ENCODE data around the gene ACOT2. TPM values are rescaled to one million over a fixed set of nuclear protein-coding genes. Genes with fewer than 3 reads are reported as not detected.

ACOT2 gene
- total RNA-seq, 1 donor from 2014 or later: 11.8 TPM

DNA sequence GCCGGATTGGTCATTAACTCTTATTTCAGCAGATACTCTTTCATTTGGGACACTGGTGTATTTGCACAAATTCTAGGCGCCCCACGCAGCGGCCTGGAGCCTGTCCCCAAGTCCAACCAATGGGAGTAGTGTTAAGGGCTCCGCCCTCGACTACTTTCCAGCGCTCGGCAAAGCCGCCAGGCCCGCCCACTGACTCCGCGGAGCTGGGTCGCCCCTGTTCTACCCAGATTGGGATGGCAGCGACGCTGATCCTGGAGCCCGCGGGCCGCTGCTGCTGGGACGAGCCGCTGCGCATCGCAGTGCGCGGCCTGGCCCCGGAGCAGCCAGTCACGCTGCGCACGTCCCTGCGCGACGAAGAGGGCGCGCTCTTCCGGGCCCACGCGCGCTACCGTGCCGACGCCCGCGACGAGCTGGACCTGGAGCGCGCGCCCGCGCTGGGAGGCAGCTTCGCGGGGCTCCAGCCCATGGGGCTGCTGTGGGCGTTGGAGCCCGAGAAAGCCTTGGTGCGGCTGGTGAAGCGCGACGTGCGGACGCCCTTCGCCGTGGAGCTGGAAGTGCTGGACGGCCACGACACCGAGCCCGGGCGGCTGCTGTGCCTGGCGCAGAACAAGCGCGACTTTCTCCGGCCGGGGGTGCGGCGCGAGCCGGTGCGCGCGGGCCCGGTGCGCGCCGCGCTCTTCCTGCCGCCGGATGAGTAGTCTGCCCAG is 43.5 kb downstream of the ACOT2 start, which contains the start of gene ACOT6:
Gene ACOT6 (plus strand): TSS at position 179 of the 707 bp plus-strand sequence. CDS start 55 bp downstream, at position 234.
- Mint-ChIP-seq H3K4me3 (ENCODE audit: unreplicated experiment) (peak within 1 kb of the TSS; percentile 91), H3K36me3 (ENCODE audit: low read depth, unreplicated experiment) (no peaks in the 10 kb centered on the region), H3K4me1 (ENCODE audit: unreplicated experiment) (no peaks in the 10 kb centered on the region), H3K27me3 (ENCODE audit: unreplicated experiment) (peaks cover 1% of the 10 kb centered on the region), H3K9me3 (ENCODE audit: unreplicated experiment) (no peaks in the 10 kb centered on the region), H3K27ac (ENCODE audit: unreplicated experiment) (peak within 1 kb of the TSS; percentile 64)
- peak; percentile 70 for DNase-seq (ENCODE audit: low spot score)
- TF ChIP-seq, protein P1, sequence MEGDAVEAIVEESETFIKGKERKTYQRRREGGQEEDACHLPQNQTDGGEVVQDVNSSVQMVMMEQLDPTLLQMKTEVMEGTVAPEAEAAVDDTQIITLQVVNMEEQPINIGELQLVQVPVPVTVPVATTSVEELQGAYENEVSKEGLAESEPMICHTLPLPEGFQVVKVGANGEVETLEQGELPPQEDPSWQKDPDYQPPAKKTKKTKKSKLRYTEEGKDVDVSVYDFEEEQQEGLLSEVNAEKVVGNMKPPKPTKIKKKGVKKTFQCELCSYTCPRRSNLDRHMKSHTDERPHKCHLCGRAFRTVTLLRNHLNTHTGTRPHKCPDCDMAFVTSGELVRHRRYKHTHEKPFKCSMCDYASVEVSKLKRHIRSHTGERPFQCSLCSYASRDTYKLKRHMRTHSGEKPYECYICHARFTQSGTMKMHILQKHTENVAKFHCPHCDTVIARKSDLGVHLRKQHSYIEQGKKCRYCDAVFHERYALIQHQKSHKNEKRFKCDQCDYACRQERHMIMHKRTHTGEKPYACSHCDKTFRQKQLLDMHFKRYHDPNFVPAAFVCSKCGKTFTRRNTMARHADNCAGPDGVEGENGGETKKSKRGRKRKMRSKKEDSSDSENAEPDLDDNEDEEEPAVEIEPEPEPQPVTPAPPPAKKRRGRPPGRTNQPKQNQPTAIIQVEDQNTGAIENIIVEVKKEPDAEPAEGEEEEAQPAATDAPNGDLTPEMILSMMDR (IDR thresholded peaks at IDR 0.05; ENCODE audit: unreplicated experiment): no peak

DNA sequence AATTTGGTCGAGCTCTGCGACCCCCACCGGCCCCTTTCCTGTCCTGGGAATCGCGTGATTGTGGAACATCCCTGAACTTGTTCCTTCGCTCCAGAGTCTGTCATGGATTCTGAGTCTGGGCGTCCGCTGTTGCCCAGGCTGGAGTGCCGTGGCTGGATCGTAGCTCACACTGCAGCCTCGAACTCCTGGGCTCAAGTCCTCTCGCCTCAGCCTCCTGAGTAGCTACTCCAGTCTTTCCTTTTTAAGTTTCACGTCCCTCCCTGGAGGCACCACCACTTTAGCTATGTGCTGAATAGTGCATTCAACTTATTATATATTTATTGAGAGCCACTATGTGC is 44.0 kb downstream of the ACOT2 start:
- Mint-ChIP-seq H3K4me3 (ENCODE audit: unreplicated experiment) (peak overlapping the region; percentile 91), H3K27ac (ENCODE audit: unreplicated experiment) (peak overlapping the region; percentile 64), H3K27me3 (ENCODE audit: unreplicated experiment) (peaks cover 1% of the 10 kb centered on the region), H3K9me3 (ENCODE audit: unreplicated experiment) (no peaks in the 10 kb centered on the region), H3K4me1 (ENCODE audit: unreplicated experiment) (no peaks in the 10 kb centered on the region), H3K36me3 (ENCODE audit: low read depth, unreplicated experiment) (no peaks in the 10 kb centered on the region)
- DNase-seq (ENCODE audit: low spot score): no peak
- TF ChIP-seq, protein P1 (IDR thresholded peaks at IDR 0.05; ENCODE audit: unreplicated experiment): no peak

DNA sequence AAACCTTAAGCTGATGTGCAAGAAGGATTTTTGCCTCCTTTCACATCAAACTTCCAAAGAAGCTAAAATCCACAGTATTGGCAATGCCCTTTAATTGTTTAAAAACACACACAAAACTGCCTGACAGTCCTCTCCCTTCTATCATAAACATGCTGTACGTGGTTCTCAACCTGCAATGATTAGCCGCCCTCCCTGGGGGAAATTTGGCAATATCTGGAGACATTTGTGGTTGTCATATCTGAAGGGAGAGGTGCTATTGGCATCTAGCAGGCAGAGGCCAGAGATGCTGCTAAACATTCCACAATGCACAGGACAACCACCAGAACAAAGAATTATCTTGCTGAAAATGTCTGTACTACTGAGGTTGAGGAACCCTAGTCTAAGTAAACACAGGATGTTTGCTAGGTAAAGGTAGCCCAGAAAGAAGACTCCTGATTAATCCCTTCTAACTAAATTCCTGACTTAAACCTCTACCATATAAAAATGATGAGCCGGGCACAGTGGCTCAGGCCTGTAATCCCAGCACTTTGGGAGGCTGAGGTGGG is 44.5 kb downstream of the ACOT2 start:
- H3K4me1 Mint-ChIP-seq (ENCODE audit: unreplicated experiment): no peaks in the 10 kb centered on the region
- no peak overlapping the region for H3K27ac Mint-ChIP-seq (ENCODE audit: unreplicated experiment)
- no peaks in the 10 kb centered on the region for H3K36me3 Mint-ChIP-seq (ENCODE audit: low read depth, unreplicated experiment)
- TF ChIP-seq, protein P1 (IDR thresholded peaks at IDR 0.05; ENCODE audit: unreplicated experiment): no peak
- H3K27me3 Mint-ChIP-seq (ENCODE audit: unreplicated experiment): peaks cover 1% of the 10 kb centered on the region
- no peak for DNase-seq (ENCODE audit: low spot score)
- no peaks in the 10 kb centered on the region for H3K9me3 Mint-ChIP-seq (ENCODE audit: unreplicated experiment)
- peak overlapping the region; percentile 91 for H3K4me3 Mint-ChIP-seq (ENCODE audit: unreplicated experiment)

DNA sequence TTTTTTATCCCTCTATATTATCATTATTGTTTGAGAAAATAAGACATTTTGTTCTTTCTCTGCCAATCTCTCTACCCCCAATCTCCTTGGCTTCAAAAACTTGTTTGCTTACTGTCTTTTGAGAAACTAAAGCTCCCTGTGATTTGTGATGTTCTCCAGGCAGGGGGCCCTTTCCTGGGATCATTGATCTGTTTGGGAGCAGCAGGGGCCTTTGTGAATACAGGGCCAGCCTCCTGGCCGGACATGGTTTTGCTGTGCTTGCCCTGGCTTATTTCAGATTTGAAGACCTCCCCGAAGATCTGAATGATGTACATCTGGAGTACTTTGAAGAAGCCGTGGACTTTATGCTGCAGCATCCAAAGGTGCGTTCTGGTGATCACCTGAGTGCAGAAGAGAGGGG is 47.8 kb downstream of the ACOT2 start:
- Mint-ChIP-seq H3K27me3 (ENCODE audit: unreplicated experiment) (peaks cover 1% of the 10 kb centered on the region), H3K36me3 (ENCODE audit: low read depth, unreplicated experiment) (no peaks in the 10 kb centered on the region), H3K27ac (ENCODE audit: unreplicated experiment) (no peak overlapping the region), H3K4me3 (ENCODE audit: unreplicated experiment) (no peak overlapping the region), H3K4me1 (ENCODE audit: unreplicated experiment) (no peaks in the 10 kb centered on the region), H3K9me3 (ENCODE audit: unreplicated experiment) (no peaks in the 10 kb centered on the region)
- DNase-seq (ENCODE audit: low spot score): no peak
- TF ChIP-seq, protein P1 (IDR thresholded peaks at IDR 0.05; ENCODE audit: unreplicated experiment): no peak

DNA sequence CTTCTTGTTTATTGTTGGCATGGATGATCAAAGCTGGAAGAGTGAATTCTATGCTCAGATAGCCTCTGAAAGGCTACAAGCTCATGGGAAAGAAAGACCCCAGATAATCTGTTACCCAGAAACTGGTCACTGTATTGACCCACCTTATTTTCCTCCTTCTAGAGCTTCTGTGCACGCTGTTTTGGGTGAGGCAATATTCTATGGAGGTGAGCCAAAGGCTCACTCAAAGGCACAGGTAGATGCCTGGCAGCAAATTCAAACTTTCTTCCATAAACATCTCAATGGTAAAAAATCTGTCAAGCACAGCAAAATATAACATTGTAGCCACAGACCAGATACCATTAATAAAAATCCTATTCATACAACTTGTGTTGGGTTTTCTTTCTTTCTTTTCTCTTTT is 50.5 kb downstream of the ACOT2 start:
- TF ChIP-seq, protein P1 (IDR thresholded peaks at IDR 0.05; ENCODE audit: unreplicated experiment): no peak
- no peaks in the 10 kb centered on the region for H3K9me3 Mint-ChIP-seq (ENCODE audit: unreplicated experiment)
- no peak for DNase-seq (ENCODE audit: low spot score)
- H3K4me3 Mint-ChIP-seq (ENCODE audit: unreplicated experiment): no peak overlapping the region
- peaks cover 3% of the 10 kb centered on the region for H3K36me3 Mint-ChIP-seq (ENCODE audit: low read depth, unreplicated experiment)
- no peaks in the 10 kb centered on the region for H3K4me1 Mint-ChIP-seq (ENCODE audit: unreplicated experiment)
- no peaks in the 10 kb centered on the region for H3K27me3 Mint-ChIP-seq (ENCODE audit: unreplicated experiment)
- no peak overlapping the region for H3K27ac Mint-ChIP-seq (ENCODE audit: unreplicated experiment)

Data from endothelial cell (in vitro differentiated cells).